H9 (cell line): Measurements from ENCODE around the gene TPPP2. TPM values are rescaled to one million over a fixed set of nuclear protein-coding genes. Genes with fewer than 3 reads are reported as not detected.

Experiments used
- DNase-seq: peaks from one replicate; pipeline ENCODE4 v3.0.0-alpha.2; 2017
- H2AFZ ChIP-seq: one replicate; pipeline ENCODE4 v1.6.1; 2013; ENCODE audit warnings: mild to moderate bottlenecking, low read length, control low read depth, moderate library complexity
- H2AK5ac ChIP-seq: 2 replicates; pipeline ENCODE4 v1.6.1; 2013; ENCODE audit warnings: low read length, control low read depth, mixed read lengths; ENCODE audit not compliant: insufficient read length
- H2BK120ac ChIP-seq: one replicate; pipeline ENCODE4 v1.6.1; 2013; ENCODE audit warnings: low read depth, mild to moderate bottlenecking, low read length, control low read depth, inconsistent platforms; ENCODE audit not compliant: poor library complexity, severe bottlenecking
- H2BK12ac ChIP-seq: 2 replicates; pipeline ENCODE4 v1.6.1; 2013; ENCODE audit warnings: low read length, control low read depth, mixed read lengths, low read depth; ENCODE audit not compliant: insufficient read length
- H2BK15ac ChIP-seq: 2 replicates; pipeline ENCODE4 v1.6.1; 2013; ENCODE audit warnings: low read depth, low read length, control low read depth
- H2BK20ac ChIP-seq: one replicate; pipeline ENCODE4 v1.6.1; 2013; ENCODE audit warnings: low read depth, mild to moderate bottlenecking, low read length, control low read depth, inconsistent platforms; ENCODE audit not compliant: poor library complexity, severe bottlenecking
- H2BK5ac ChIP-seq: 2 replicates; pipeline ENCODE4 v1.6.1; 2013; ENCODE audit warnings: low read length, control low read depth, mixed read lengths; ENCODE audit not compliant: insufficient read length
- H3K14ac ChIP-seq: 2 replicates; pipeline ENCODE4 v1.6.1; 2013; ENCODE audit warnings: low read length, control low read depth; ENCODE audit not compliant: insufficient read depth
- H3K18ac ChIP-seq: 2 replicates; pipeline ENCODE4 v1.6.1; 2013; ENCODE audit warnings: low read depth, mild to moderate bottlenecking, mixed read lengths, low read length, control low read depth; ENCODE audit not compliant: insufficient read length
- H3K23ac ChIP-seq: 2 replicates; pipeline ENCODE4 v1.6.1; 2013; ENCODE audit warnings: low read length, control low read depth, mixed read lengths, low read depth; ENCODE audit not compliant: insufficient read length
- H3K23me2 ChIP-seq: 2 replicates; pipeline ENCODE4 v1.6.1; 2013; ENCODE audit warnings: low read depth, mild to moderate bottlenecking, mixed read lengths, low read length, control low read depth; ENCODE audit not compliant: insufficient read length, poor library complexity, severe bottlenecking
- H3K27ac ChIP-seq: 2 replicates; pipeline ENCODE4 v1.5.1; 2013; ENCODE audit warnings: low read length, control low read depth, mixed read lengths, low read depth; ENCODE audit not compliant: insufficient read length
- H3K27me3 ChIP-seq: 2 replicates; pipeline ENCODE4 v1.6.1; 2013; ENCODE audit warnings: low read length, control low read depth, inconsistent platforms; ENCODE audit not compliant: insufficient read depth
- H3K4ac ChIP-seq: 2 replicates; pipeline ENCODE4 v1.6.1; 2013; ENCODE audit warnings: low read depth, mild to moderate bottlenecking, control low read depth, inconsistent platforms, low read length, moderate library complexity
- H3K4me1 ChIP-seq: 2 replicates; pipeline ENCODE4 v1.6.1; 2013; ENCODE audit warnings: low read length, control low read depth, inconsistent platforms; ENCODE audit not compliant: insufficient read depth
- H3K4me2 ChIP-seq: 2 replicates; pipeline ENCODE4 v1.6.1; 2013; ENCODE audit warnings: low read length, control low read depth, mixed read lengths; ENCODE audit not compliant: insufficient read length, insufficient read depth
- H3K56ac ChIP-seq: 2 replicates; pipeline ENCODE4 v1.6.1; 2013; ENCODE audit warnings: low read depth, mild to moderate bottlenecking, mixed read lengths, low read length, control low read depth; ENCODE audit not compliant: insufficient read length
- H3K79me1 ChIP-seq: 2 replicates; pipeline ENCODE4 v1.6.1; 2013; ENCODE audit warnings: low read depth, mild to moderate bottlenecking, moderate library complexity, low read length, control low read depth, inconsistent platforms; ENCODE audit not compliant: insufficient read depth, poor library complexity, severe bottlenecking
- H3K79me2 ChIP-seq: 2 replicates; pipeline ENCODE4 v1.6.1; 2013; ENCODE audit warnings: low read length, control low read depth, inconsistent platforms; ENCODE audit not compliant: insufficient read depth
- H3K9ac ChIP-seq: 2 replicates; pipeline ENCODE4 v1.6.1; 2013; ENCODE audit warnings: low read length, control low read depth, mixed read lengths; ENCODE audit not compliant: insufficient read length; ENCODE audit errors: extremely low read depth
- H3K9me3 ChIP-seq: one replicate; pipeline ENCODE4 v1.6.1; 2013; ENCODE audit warnings: low read depth, low read length, inconsistent platforms; ENCODE audit not compliant: control insufficient read depth
- H3T11ph ChIP-seq: one replicate; pipeline ENCODE4 v1.6.1; 2013; ENCODE audit warnings: mild to moderate bottlenecking, low read length, control low read depth, inconsistent platforms
- H4K20me1 ChIP-seq: one replicate; pipeline ENCODE4 v1.6.1; 2013; ENCODE audit not compliant: control insufficient read depth, insufficient read length, insufficient read depth
- H4K5ac ChIP-seq: 2 replicates; pipeline ENCODE4 v1.6.1; 2013; ENCODE audit warnings: low read depth, mild to moderate bottlenecking, mixed read lengths, low read length, control low read depth; ENCODE audit not compliant: insufficient read length
- H4K8ac ChIP-seq: replicated peaks from 2 replicates; pipeline ENCODE4 v1.6.1; 2013; ENCODE audit warnings: low read length, control low read depth, mixed read lengths, low read depth; ENCODE audit not compliant: insufficient read length
- H4K91ac ChIP-seq: 2 replicates; pipeline ENCODE4 v1.6.1; 2013; ENCODE audit warnings: low read depth, mild to moderate bottlenecking, moderate library complexity, mixed read lengths, low read length, control low read depth; ENCODE audit not compliant: insufficient read length
- H3K27ac Mint-ChIP-seq, 3 experiments: 2 replicates in 2 of 3; 3 replicates in 1 of 3; pipeline ENCODE4 v1.8.0; 2020 to 2021; ENCODE audit warnings: mixed read lengths in 3 of 3, mild to moderate bottlenecking in 1 of 3, moderate library complexity in 1 of 3
- H3K27me3 Mint-ChIP-seq: 2 replicates; pipeline ENCODE4 v1.8.0; 2021; ENCODE audit warnings: low read depth, mild to moderate bottlenecking, moderate library complexity, mixed read lengths
- H3K36me3 Mint-ChIP-seq, 3 experiments: 2 replicates in 2 of 3; 3 replicates in 1 of 3; pipeline ENCODE4 v1.8.0; 2020 to 2021; ENCODE audit warnings: low read depth in 3 of 3, mixed read lengths in 3 of 3; ENCODE audit not compliant: insufficient read depth in 1 of 3
- H3K4me1 Mint-ChIP-seq, 2 experiments: 2 replicates each; pipeline ENCODE4 v1.8.0; 2020; ENCODE audit warnings: mixed read lengths in 2 of 2
- H3K4me3 Mint-ChIP-seq, 2 experiments: 2 replicates in 1 of 2; 3 replicates in 1 of 2; pipeline ENCODE4 v1.8.0; 2020 to 2021; ENCODE audit warnings: mild to moderate bottlenecking in 2 of 2, mixed read lengths in 2 of 2, moderate library complexity in 1 of 2
- H3K9me3 Mint-ChIP-seq, 2 experiments: 2 replicates in 1 of 2; 3 replicates in 1 of 2; pipeline ENCODE4 v1.8.0; 2020; ENCODE audit warnings: mild to moderate bottlenecking in 2 of 2, mixed read lengths in 2 of 2, moderate library complexity in 1 of 2
- WGBS: extraction: QIAGEN DNeasy Blood & Tissue Kit; methylation state at CpG from one replicate; pipeline ENCODE4 v1.1.7; 2013; ENCODE audit warnings: missing lambda C conversion rate, low lambda C conversion rate, mixed read lengths; ENCODE audit not compliant: insufficient read length; ENCODE audit errors: extremely low coverage; 5-methylcytosine and 5-hydroxymethylcytosine counted together
- total RNA-seq: library from RNA; stranded (reverse); gene quantifications from 2 replicates; pipeline ENCODE4 v1.2.1, GENCODE V29; 2021
- TF ChIP-seq, protein P1 (sequence below): fragments of 200-600 bp; sonication (generic); conservative IDR thresholded peaks from 3 replicates; pipeline ENCODE4 v1.8.0; 2021; ENCODE audit warnings: antibody characterized with exemption, mild to moderate bottlenecking

The TPPP2 gene
- total RNA-seq, 1 experiment from 2014 or later: not detected

- H3K27ac ChIP-seq: no peak overlapping the region
- Mint-ChIP-seq H3K4me1 (peaks cover 15 to 17% of the 10 kb centered on the region in 2 experiments), H3K27me3 (peaks cover 18% of the 10 kb centered on the region), H3K27ac (0 out of 7 replicates have a peak overlapping the region, but pooled peaks of 1 of the 3 experiments have one; percentile 23), H3K36me3 (peaks cover 6 to 21% (median 8%) of the 10 kb centered on the region in 3 experiments; a peak in 4 of 7 replicates), H3K4me3 (no peak overlapping the region), H3K9me3 (no peaks in the 10 kb centered on the region)
- no peaks in the 10 kb centered on the region for H4K20me1 ChIP-seq
- TF ChIP-seq, protein P1, sequence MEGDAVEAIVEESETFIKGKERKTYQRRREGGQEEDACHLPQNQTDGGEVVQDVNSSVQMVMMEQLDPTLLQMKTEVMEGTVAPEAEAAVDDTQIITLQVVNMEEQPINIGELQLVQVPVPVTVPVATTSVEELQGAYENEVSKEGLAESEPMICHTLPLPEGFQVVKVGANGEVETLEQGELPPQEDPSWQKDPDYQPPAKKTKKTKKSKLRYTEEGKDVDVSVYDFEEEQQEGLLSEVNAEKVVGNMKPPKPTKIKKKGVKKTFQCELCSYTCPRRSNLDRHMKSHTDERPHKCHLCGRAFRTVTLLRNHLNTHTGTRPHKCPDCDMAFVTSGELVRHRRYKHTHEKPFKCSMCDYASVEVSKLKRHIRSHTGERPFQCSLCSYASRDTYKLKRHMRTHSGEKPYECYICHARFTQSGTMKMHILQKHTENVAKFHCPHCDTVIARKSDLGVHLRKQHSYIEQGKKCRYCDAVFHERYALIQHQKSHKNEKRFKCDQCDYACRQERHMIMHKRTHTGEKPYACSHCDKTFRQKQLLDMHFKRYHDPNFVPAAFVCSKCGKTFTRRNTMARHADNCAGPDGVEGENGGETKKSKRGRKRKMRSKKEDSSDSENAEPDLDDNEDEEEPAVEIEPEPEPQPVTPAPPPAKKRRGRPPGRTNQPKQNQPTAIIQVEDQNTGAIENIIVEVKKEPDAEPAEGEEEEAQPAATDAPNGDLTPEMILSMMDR: no peak
- no peak overlapping the region for H3K56ac ChIP-seq
- no peak overlapping the region for H3K4ac ChIP-seq
- H2BK20ac ChIP-seq: no peak overlapping the region
- no peaks in the 10 kb centered on the region for H3K79me1 ChIP-seq
- no peak overlapping the region for H3T11ph ChIP-seq
- H3K9me3 ChIP-seq: no peaks in the 10 kb centered on the region
- no peak overlapping the region for H2AK5ac ChIP-seq
- no peak overlapping the region for H3K23ac ChIP-seq
- no peaks in the 10 kb centered on the region; the same call in 1 of the 2 replicates for H3K4me1 ChIP-seq
- H2BK120ac ChIP-seq: no peak overlapping the region
- no peak for DNase-seq
- H3K79me2 ChIP-seq: no peaks in the 10 kb centered on the region
- H3K14ac ChIP-seq: no peak overlapping the region
- H2BK15ac ChIP-seq: no peak overlapping the region
- WGBS: no CpG with 5 or more reads among the region's 28 CpGs
- H3K4me2 ChIP-seq: no peak overlapping the region
- no peak overlapping the region for H4K91ac ChIP-seq
- H2BK5ac ChIP-seq: no peak overlapping the region
- no peak overlapping the region for H2BK12ac ChIP-seq
- no peaks in the 10 kb centered on the region for H3K23me2 ChIP-seq
- no peak overlapping the region for H3K18ac ChIP-seq
- no peaks in the 10 kb centered on the region for H3K27me3 ChIP-seq
- H4K5ac ChIP-seq: no peak overlapping the region
- H4K8ac ChIP-seq: no peak overlapping the region
- no peak overlapping the region for H3K9ac ChIP-seq
- H2AFZ ChIP-seq: no peak overlapping the region
Observed at GRCh38 chr14:21017528-21018245, 12.3 kb upstream of the TPPP2 start.
